ENCODE data around the gene ZFR2.

DNA sequence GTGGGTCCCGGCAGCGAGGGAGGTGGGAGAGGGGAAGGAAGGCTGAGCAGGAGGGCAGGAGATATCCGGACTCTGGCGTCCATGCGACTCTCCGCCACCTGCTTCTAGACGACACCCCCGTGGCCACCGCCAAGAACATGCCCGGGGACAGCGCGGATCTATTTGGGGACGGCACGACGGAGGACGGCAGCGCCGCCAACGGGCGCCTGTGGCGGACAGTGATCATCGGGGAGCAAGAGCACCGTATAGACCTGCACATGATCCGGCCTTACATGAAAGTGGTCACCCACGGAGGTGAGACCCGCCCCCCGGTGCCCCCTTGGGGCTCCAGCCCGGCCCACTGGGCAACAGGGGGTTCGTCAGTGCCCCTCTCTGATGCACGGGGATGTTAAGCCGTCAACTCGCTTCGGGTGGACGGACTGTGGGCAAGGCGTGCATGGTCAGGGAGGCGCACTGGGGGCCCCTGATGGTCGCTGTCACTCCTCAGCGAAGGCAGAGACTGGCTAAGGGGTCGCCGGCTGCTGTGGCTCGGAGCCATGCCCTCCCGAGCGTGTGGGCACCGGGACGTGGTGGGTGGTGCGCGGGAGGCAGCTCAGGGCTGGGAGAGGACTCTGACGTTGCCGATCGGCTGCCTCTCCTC lies 38.9 kb upstream of the ZFR2 start:
- TF ChIP-seq, protein P1, sequence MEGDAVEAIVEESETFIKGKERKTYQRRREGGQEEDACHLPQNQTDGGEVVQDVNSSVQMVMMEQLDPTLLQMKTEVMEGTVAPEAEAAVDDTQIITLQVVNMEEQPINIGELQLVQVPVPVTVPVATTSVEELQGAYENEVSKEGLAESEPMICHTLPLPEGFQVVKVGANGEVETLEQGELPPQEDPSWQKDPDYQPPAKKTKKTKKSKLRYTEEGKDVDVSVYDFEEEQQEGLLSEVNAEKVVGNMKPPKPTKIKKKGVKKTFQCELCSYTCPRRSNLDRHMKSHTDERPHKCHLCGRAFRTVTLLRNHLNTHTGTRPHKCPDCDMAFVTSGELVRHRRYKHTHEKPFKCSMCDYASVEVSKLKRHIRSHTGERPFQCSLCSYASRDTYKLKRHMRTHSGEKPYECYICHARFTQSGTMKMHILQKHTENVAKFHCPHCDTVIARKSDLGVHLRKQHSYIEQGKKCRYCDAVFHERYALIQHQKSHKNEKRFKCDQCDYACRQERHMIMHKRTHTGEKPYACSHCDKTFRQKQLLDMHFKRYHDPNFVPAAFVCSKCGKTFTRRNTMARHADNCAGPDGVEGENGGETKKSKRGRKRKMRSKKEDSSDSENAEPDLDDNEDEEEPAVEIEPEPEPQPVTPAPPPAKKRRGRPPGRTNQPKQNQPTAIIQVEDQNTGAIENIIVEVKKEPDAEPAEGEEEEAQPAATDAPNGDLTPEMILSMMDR (IDR thresholded peaks at IDR 0.05 in 4 of 5, conservative IDR thresholded peaks at IDR 0.05 in 1 of 5) = no peak
- no peak for TF ChIP-seq POLR2A (IDR thresholded peaks at IDR 0.05)
